ENCODE measurements around the gene SRRM5.
A peak's percentile ranks its signal among the peaks of the same experiment; 100 is the strongest.
"Not testable (repeated sequence)": the region's sequence is repeated elsewhere in the genome, so short reads cannot be mapped to it uniquely, and the experiment has no call there.

SRRM5 gene

GRCh38 chr19:43597876-43598275 is 14.0 kb upstream of the SRRM5 start:
- no peak overlapping the region for H3K27ac ChIP-seq (ENCODE audit: low read depth, low read length)
- TF ChIP-seq EZH2phosphoT487 (conservative IDR thresholded peaks at IDR 0.05; ENCODE audit: low read length) (no peak), CTCF (IDR thresholded peaks at IDR 0.05; ENCODE audit: insufficient read depth, low read length, poor library complexity, severe bottlenecking) (no peak)
- H3K79me2 ChIP-seq (ENCODE audit: insufficient read depth, low read length): peaks cover 15% of the 10 kb centered on the region
- H3K36me3 ChIP-seq (ENCODE audit: low read length): no peaks in the 10 kb centered on the region
- peaks cover 8% of the 10 kb centered on the region; the same call in 1 of the 2 replicates for H3F3A ChIP-seq (ENCODE audit: insufficient read depth)
- H4K20me1 ChIP-seq (ENCODE audit: low read depth, low read length): no peaks in the 10 kb centered on the region
- no peaks in the 10 kb centered on the region for H3K27me3 ChIP-seq (ENCODE audit: low read length)
- peak overlapping the region; percentile 81 for H3K4me2 ChIP-seq (ENCODE audit: low read depth, low read length, poor library complexity, severe bottlenecking)
- no peaks in the 10 kb centered on the region for H3K9me3 ChIP-seq (ENCODE audit: insufficient read depth, low read length)
- H3K9me2 ChIP-seq (replicated peaks; ENCODE audit: insufficient read depth, low read length): no peaks in the 10 kb centered on the region
- peak overlapping the region; percentile 79 for H3K9ac ChIP-seq (ENCODE audit: low read length)
- peak overlapping the region; percentile 81 for H3K4me3 ChIP-seq (ENCODE audit: insufficient read depth, low read length, poor library complexity, severe bottlenecking)
- no peak overlapping the region for H2AFZ ChIP-seq (ENCODE audit: low read depth, low read length, severe bottlenecking)

- no peak overlapping the region for H3K4me2 ChIP-seq (ENCODE audit: low read depth, low read length, poor library complexity, severe bottlenecking)
- H3K4me3 ChIP-seq (ENCODE audit: insufficient read depth, low read length, poor library complexity, severe bottlenecking): no peak overlapping the region
Observed at GRCh38 chr19:43598445-43599240, 13.2 kb upstream of the SRRM5 start.

GRCh38 chr19:43599635-43600295 is 12.1 kb upstream of the SRRM5 start:
- H3K9me3 ChIP-seq (ENCODE audit: insufficient read depth, low read length): no peaks in the 10 kb centered on the region
- H3K9me2 ChIP-seq (replicated peaks; ENCODE audit: insufficient read depth, low read length): no peaks in the 10 kb centered on the region
- H3K79me2 ChIP-seq (ENCODE audit: insufficient read depth, low read length): peaks cover 15% of the 10 kb centered on the region
- no peak overlapping the region for H2AFZ ChIP-seq (ENCODE audit: low read depth, low read length, severe bottlenecking)
- H3K27me3 ChIP-seq (ENCODE audit: low read length): no peaks in the 10 kb centered on the region
- TF ChIP-seq CTCF (IDR thresholded peaks at IDR 0.05; ENCODE audit: insufficient read depth, low read length, poor library complexity, severe bottlenecking) (no peak), EZH2phosphoT487 (conservative IDR thresholded peaks at IDR 0.05; ENCODE audit: low read length) (no peak)
- H3F3A ChIP-seq (ENCODE audit: insufficient read depth): peaks cover 8% of the 10 kb centered on the region
- no peak overlapping the region for H3K9ac ChIP-seq (ENCODE audit: low read length)
- no peaks in the 10 kb centered on the region for H4K20me1 ChIP-seq (ENCODE audit: low read depth, low read length)
- no peaks in the 10 kb centered on the region for H3K36me3 ChIP-seq (ENCODE audit: low read length)
- no peak overlapping the region for H3K4me3 ChIP-seq (ENCODE audit: insufficient read depth, low read length, poor library complexity, severe bottlenecking)
- H3K4me2 ChIP-seq (ENCODE audit: low read depth, low read length, poor library complexity, severe bottlenecking): no peak overlapping the region
- no peak overlapping the region for H3K27ac ChIP-seq (ENCODE audit: low read depth, low read length)

More at GRCh38 chr19:43598445-43599240, 13.2 kb upstream of the SRRM5 start:
- peaks cover 8% of the 10 kb centered on the region; the same call in 1 of the 2 replicates for H3F3A ChIP-seq (ENCODE audit: insufficient read depth)
- no peaks in the 10 kb centered on the region for H3K27me3 ChIP-seq (ENCODE audit: low read length)
- TF ChIP-seq EZH2phosphoT487 (conservative IDR thresholded peaks at IDR 0.05; ENCODE audit: low read length) (no peak), CTCF (IDR thresholded peaks at IDR 0.05; ENCODE audit: insufficient read depth, low read length, poor library complexity, severe bottlenecking) (no peak)
- H3K27ac ChIP-seq (ENCODE audit: low read depth, low read length): no peak overlapping the region
- no peaks in the 10 kb centered on the region for H4K20me1 ChIP-seq (ENCODE audit: low read depth, low read length)
- no peaks in the 10 kb centered on the region for H3K9me3 ChIP-seq (ENCODE audit: insufficient read depth, low read length)
- peaks cover 15% of the 10 kb centered on the region for H3K79me2 ChIP-seq (ENCODE audit: insufficient read depth, low read length)
- H3K9me2 ChIP-seq (replicated peaks; ENCODE audit: insufficient read depth, low read length): no peaks in the 10 kb centered on the region
- H3K9ac ChIP-seq (ENCODE audit: low read length): no peak overlapping the region
- no peaks in the 10 kb centered on the region for H3K36me3 ChIP-seq (ENCODE audit: low read length)
- H2AFZ ChIP-seq (ENCODE audit: low read depth, low read length, severe bottlenecking): no peak overlapping the region

- H3K9me3 ChIP-seq (ENCODE audit: insufficient read depth, low read length); H3K9me2 ChIP-seq (replicated peaks; ENCODE audit: insufficient read depth, low read length); H2AFZ ChIP-seq (ENCODE audit: low read depth, low read length, severe bottlenecking); H3K4me3 ChIP-seq (ENCODE audit: insufficient read depth, low read length, poor library complexity, severe bottlenecking); H3F3A ChIP-seq (ENCODE audit: insufficient read depth); H3K4me2 ChIP-seq (ENCODE audit: low read depth, low read length, poor library complexity, severe bottlenecking); H3K9ac ChIP-seq (ENCODE audit: low read length); H3K27ac ChIP-seq (ENCODE audit: low read depth, low read length); H4K20me1 ChIP-seq (ENCODE audit: low read depth, low read length); H3K36me3 ChIP-seq (ENCODE audit: low read length); H3K27me3 ChIP-seq (ENCODE audit: low read length): not testable (repeated sequence)
- H3K79me2 ChIP-seq (ENCODE audit: insufficient read depth, low read length): peaks cover 15% of the 10 kb centered on the region
Observed at GRCh38 chr19:43600326-43600725, 11.6 kb upstream of the SRRM5 start.

Data from SU-DHL-6 (cell line).